A172 (cell line): Measurements from ENCODE around the gene SYNDIG1L. TPM values are rescaled to one million over a fixed set of nuclear protein-coding genes. Genes with fewer than 3 reads are reported as not detected.

Source experiments
- DNase-seq: peaks from one replicate; pipeline ENCODE4 v3.0.0-alpha.2; 2015; ENCODE audit warnings: low spot score
- total RNA-seq: library from RNA; depleted of rRNA; stranded (reverse); fragments of >200 nt; shearing (Covaris generic); gene quantifications from 2 replicates; pipeline ENCODE4 v1.2.3, GENCODE V29; 2014

Gene SYNDIG1L
- total RNA-seq, 1 experiment from 2014 or later: not detected

DNA sequence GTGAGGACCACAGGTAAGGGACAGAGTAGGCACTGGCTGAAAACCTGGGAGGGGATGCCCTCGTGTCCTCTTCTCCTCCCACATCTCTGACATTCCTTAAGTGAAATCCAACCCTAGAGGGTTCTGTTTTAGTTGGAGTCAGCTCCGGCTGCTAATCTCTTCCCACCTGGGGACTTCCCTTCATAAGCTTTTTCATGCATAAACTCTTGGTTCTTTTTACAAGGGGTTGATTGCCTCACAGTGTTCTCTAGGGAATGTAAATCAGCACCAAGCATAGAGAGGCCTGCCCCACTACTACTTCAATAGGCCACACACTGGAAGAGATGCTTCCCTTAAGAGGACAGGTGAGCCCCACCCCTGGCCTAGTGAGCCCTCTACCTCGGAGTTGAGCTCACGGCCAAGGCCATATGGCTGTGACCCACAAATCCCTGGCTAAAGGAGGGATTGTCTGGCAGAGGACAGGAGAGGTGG lies 3.2 kb upstream of the SYNDIG1L start:
- DNase-seq: no peak

- DNase-seq: no peak
These were observed 1.6 kb upstream of the SYNDIG1L start for GRCh38 chr14:74427651-74428050.

- DNase-seq: no peak
These were observed 347 bp downstream of the SYNDIG1L start for GRCh38 chr14:74425525-74426201.

DNA sequence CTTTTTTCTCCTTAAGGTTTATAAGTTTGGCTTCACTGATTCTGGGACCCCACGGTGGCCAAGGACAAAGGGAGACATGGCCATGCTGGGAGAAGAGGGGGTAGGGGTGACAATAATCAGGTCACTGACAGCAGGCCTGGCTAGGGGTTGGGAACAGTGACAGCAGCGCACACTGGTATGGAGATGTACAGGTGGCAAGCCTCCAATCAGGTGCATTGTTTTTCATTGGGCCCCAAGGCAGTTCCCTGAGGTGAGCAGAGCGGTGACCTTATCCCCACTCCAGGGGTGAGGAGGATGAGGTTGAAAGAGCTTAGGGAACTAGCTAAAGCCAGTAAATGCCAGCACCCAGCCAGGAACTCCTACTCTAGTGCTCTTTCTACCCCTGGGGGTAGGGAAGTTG lies 1.4 kb downstream of the SYNDIG1L start:
- DNase-seq: no peak

DNA sequence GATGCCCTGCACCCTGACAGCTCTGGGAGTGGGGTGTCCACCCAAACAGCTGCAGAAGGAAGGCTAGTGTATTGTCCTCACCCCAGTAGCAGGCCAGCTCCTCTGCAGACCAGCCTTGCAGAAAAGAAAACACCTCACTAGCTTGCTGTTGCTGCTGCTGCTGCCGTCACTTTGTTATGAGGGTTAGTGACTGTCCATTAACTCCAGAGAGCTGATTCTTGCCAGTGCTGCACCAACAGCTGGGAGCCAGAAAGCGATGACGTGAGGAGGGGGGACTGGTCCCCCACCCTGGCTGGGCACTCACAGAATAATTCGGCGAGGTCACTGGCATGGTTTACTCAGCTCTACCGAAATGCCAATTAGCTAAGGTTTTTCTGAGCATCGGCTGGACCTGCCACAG lies 2.8 kb downstream of the SYNDIG1L start:
- no peak for DNase-seq

DNA sequence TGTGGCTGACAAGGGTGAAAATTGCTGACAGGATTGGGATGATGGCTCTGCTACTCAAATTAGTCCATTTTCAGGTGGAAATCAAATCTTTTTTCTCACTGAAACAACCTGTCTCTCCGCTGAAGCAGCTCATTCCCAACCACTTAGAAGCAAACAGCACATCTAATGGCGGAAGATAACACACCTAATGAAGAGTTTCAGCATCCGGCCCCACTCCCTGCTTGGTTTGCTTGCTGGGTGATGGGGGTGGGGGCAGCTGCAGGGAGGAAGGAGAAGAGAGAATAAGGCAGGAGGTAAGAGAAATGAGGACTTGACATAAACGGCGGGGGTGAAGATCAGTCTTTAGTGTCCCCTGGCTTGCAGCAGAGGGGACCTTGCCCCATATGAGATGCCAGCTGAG lies 4.0 kb downstream of the SYNDIG1L start:
- no peak for DNase-seq

- no peak for DNase-seq
These were observed 6.9 kb downstream of the SYNDIG1L start for GRCh38 chr14:74419086-74419485.

DNA sequence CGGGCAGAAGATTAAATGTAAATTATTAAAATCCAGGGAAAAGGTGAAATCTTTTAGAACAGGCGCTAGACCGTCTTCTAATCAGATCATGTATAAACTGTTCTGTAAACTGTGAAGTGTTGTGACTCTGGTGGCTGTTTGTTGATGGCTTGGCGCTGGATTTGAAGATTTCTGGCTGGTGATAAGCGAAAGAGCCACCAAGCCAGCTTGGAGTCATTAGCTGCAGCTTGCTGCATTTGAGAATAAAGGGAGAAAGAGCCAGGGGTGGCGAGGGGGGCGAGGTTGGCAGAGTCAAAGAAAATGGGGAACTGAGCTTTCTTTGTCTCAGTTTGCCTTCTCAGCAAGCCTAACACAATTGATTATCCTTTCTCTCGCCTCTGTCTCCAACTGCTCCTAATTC lies 8.0 kb downstream of the SYNDIG1L start:
- DNase-seq: no peak

DNA sequence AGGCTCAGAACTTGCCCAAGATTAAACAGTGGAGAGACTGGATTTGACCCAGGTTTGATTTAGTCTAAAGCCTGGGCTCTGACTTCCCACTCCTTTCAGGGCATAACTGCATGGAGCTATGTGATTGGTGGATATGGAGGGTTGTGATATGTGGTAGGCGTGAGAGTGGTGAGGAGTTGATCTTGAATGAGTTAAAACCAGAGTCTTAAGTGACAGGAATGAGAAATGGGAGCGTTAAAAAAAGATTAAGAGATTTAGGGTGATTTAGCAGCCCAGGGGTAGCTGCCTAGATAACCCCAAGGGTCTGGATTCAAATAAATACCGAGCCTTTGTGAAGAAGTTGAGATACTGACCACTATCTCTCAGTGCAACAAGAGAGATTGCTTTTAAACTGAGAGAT lies 8.4 kb downstream of the SYNDIG1L start:
- DNase-seq: no peak

- no peak for DNase-seq
These were observed 8.8 kb downstream of the SYNDIG1L start for GRCh38 chr14:74417201-74417600.

- no peak for DNase-seq
These were observed 10.9 kb downstream of the SYNDIG1L start for GRCh38 chr14:74415115-74415437.

- DNase-seq: no peak
These were observed 11.5 kb downstream of the SYNDIG1L start for GRCh38 chr14:74414403-74415114.

DNA sequence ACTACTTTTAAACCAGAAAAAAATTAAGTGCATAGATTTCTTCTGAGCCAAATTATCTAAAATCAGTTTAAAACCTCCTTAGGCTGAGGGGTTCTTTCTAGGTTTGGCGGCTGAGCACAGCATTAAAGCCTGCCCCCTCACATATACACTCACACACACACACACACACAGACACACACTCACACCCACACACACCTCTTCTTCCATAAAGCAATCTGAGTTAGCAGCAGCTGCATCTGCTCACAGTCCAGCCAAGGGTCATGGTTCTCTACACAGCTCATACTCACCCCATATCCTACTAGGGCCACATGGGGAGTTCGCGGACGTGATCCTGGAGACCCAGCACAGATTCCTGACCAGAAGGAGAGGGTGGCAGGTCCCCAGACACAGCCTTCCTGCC lies 12.4 kb downstream of the SYNDIG1L start:
- no peak for DNase-seq

GRCh38 chr14:74412753-74413152 lies 13.3 kb downstream of the SYNDIG1L start:
- no peak for DNase-seq

GRCh38 chr14:74411671-74412070 lies 14.3 kb downstream of the SYNDIG1L start:
- DNase-seq: no peak

DNA sequence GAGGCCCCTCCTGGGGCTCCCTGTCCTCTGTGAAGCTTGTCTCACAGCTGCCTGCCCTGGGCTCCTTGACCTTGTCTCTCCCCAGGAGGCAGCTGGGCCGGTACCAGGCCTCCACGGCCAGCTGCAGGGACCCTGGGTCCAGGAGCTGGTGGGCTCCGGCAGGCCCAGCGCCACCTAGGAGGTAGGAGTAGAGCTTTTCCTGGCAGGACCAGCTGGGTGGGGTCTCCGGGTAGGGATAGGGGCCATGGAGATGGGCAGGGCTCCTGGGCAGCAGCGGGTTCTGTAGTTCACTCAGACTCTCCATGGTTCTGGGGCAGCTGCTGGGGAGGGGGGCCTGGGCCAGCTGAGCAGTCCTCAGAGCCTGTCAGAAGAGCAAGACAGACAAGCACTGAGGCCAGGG lies 16.6 kb downstream of the SYNDIG1L start:
- no peak for DNase-seq

DNA sequence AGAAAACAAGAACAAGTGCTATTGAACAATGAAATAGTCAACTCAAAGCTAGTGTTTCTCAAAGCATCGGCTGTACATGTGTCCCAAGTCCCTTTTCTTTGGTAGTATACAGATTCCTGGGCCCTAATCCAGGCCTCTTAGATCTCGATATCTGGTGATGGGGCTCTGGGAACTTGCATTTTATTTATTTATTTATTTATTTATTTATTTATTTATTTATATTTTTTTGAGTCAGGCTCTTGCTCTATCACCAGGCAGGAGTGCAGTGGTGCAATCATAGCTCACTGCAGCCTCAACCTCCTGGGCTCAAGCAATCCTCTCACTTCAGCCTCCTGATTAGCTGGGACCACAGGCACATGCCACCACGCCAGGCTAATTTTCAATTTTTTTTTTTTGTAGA lies 17.1 kb downstream of the SYNDIG1L start:
- DNase-seq: no peak

GRCh38 chr14:74407801-74408154 lies 18.2 kb downstream of the SYNDIG1L start:
- no peak for DNase-seq

DNA sequence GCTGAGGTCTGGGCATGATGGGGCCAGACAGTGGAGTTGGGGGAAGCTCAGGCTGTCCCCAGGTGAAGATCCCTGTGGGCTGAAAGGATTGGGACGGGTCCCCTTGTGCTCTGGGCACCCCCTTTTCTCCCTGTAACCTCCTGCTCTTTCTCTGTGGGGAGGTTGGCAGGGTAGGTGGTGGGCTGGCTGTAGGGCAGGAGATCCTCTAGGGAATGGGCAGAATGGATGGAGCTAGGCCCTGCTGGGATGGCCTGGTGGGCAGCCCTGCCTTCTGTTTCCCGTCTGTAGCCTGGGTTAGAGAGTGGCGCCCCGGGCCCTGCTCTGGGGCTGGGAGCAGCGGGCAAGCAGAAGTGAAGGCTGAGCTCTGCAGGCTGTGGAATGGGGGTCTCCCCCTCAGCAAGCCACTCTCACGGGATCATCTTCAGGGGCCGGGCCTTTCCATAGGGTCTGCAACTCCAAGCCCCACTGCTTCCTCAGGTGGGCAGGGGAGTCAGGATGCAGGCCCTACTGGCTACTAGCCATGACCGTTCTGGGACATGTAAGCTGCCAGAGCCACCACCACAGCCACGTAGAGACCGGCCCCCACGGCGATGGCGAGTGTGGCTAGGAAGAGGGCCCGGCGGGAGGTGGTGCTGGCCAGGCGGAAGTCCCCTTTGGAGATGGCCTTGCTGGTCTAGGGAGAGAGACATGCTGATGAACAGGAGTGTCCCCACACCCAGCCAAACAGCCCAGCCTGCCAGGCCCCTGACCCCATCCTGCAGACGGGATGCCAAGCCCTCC lies 18.8 kb downstream of the SYNDIG1L start:
- no peak for DNase-seq

DNA sequence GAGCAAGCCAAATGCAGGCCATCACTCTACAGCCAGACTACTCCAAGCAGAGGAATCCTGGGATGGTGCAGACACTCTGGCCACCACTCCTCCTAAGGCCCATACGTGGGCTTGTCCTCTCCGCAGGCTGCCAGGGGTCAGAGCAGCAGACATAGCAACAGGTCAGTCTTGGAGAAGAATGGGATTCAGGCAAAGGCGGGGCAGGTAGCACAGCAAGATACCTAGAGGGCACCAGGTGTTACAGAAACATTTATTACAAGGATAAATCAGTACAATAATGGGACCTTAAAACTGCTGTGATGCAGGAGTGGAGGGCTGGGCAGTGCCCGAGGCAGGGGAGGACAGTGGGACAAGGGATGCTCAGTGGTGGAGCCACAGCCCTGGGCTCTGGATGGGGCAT lies 20.3 kb downstream of the SYNDIG1L start:
- no peak for DNase-seq

- DNase-seq: no peak
These were observed 21.6 kb downstream of the SYNDIG1L start for GRCh38 chr14:74404435-74404834.

DNA sequence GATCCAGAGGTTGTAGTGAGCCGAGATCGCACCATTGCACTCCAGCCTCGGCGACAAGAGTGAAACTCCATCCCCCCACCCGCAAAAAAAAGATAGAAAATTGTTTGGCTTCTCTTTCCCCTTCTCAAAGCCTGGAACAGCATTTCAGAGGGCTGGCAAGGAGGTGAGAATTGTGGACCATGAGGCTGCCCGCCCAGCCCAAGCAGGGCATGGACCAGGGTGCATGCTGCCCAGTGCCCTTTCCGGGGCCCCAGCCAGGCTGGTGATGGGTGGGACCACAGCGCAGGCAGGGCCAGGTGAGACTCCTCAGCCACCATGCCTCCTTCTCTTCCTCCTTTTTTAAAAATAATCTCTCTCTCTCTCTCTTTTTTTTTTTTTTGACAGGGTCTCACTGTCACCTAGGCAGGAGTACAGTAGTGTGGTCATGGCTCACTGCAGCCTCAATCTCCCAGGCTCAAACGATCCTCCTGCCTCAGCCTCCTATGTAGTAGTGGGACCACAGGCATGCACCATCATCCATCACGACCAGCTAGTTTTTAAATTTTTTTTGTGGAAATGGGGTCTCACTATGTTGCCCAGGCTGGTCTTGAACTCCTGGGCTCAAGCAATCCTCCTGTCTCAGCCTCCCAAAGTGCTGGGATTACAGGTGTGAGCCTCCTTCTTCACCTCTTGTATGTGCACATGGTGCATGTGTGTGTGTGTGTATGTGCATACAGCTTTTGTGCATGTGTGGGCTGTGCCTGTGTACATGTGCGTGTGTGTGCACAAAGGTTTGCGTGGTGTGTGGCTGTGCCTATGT lies 22.2 kb downstream of the SYNDIG1L start:
- DNase-seq: no peak
